Heart right ventricle (tissue), 16 donors: Measurements from ENCODE around the gene CCDC80. TPM values are rescaled to one million over a fixed set of nuclear protein-coding genes. Genes with fewer than 3 reads are reported as not detected.

Experiments
- ATAC-seq, 8 donors: fragments of 200-7000 bp; cut with Tn5 transposase; one replicate each; pipeline ENCODE4 v1.9.1; 2020; ENCODE audit warnings: mild to moderate bottlenecking in 8 of 8, moderate library complexity in 8 of 8, moderate number of reproducible peaks in 1 of 8
- DNase-seq, 2 donors: peaks; one replicate each; pipeline ENCODE4 v3.0.0-alpha.2; 2020
- H3K27ac ChIP-seq, 10 donors: fragments of 200-600 bp; sonication (generic) in 2 of 10; one replicate each; pipeline versions ENCODE4 v1.5.0 to v1.8.0; 2020 to 2022; ENCODE audit warnings: mild to moderate bottlenecking in 3 of 10
- H3K27me3 ChIP-seq, 7 donors: fragments of 200-600 bp; one replicate each; pipeline ENCODE4 v1.8.0; 2021 to 2022; ENCODE audit warnings: mild to moderate bottlenecking in 2 of 7
- H3K36me3 ChIP-seq, 9 donors: fragments of 200-600 bp; sonication (generic) in 1 of 9; one replicate each; pipeline versions ENCODE4 v1.5.0 to v1.8.0; 2020 to 2022; ENCODE audit warnings: mild to moderate bottlenecking in 2 of 9
- H3K4me1 ChIP-seq, 9 donors: fragments of 200-600 bp; sonication (generic) in 1 of 9; one replicate each; pipeline versions ENCODE4 v1.5.0 to v1.8.0; 2020 to 2022; ENCODE audit warnings: mild to moderate bottlenecking in 4 of 9
- H3K4me3 ChIP-seq, 10 donors: fragments of 200-600 bp; sonication (generic) in 2 of 10; one replicate each; pipeline versions ENCODE4 v1.5.0 to v1.8.0; 2020 to 2022; ENCODE audit warnings: mild to moderate bottlenecking in 7 of 10, moderate library complexity in 2 of 10
- H3K9me3 ChIP-seq, 11 donors: fragments of 200-600 bp in 10 of 11; sonication (generic) in 2 of 11; one replicate each; pipeline versions ENCODE4 v1.5.0 to v1.8.0; 2013 to 2022; ENCODE audit warnings: mild to moderate bottlenecking in 2 of 11, control low read depth in 1 of 11, moderate library complexity in 1 of 11
- WGBS, 2 donors: extraction: QIAGEN DNeasy Blood & Tissue Kit; methylation state at CpG; one replicate each; pipeline ENCODE4 v1.1.7; 2013; ENCODE audit warnings: inconsistent platforms in 1 of 2; 5-methylcytosine and 5-hydroxymethylcytosine counted together
- intact Hi-C, 10 donors: fragments of 100-400 bp; cut with DNase I; formaldehyde crosslinking; loops; one replicate each; pipeline versions ENCODE4 v1.11.1 to v1.14.2; 2022
- polyA plus RNA-seq, 2 donors: library from polyadenylated mRNA; stranded (reverse); fragments of 200-250 nt; gene quantifications; one replicate each; pipeline ENCODE4 v1.2.3, GENCODE V29; 2013
- total RNA-seq, 10 donors: library from RNA; stranded (reverse); fragmentation: NEBNext Ultra II Directional in 3 of 10; extraction: Animal tissue kit (Norgen Biotek cat#: 25700) in 3 of 10; gene quantifications; one replicate each; pipeline versions ENCODE4 v1.2.1 to v1.2.4, GENCODE V29; 2021 to 2023
- TF ChIP-seq, protein P1 (sequence below), 9 donors: fragments of 200-600 bp; sonication (generic) in 2 of 9; IDR thresholded peaks; one replicate each; pipeline versions ENCODE4 v1.5.0 to v1.8.0; 2021 to 2022; ENCODE audit warnings: antibody characterized with exemption in 9 of 9, mild to moderate bottlenecking in 5 of 9, moderate library complexity in 1 of 9
- donor health status: Arrhythmogenic right ventricular cardiomyopathy.
- donor health status: ischemic (EF 13 %, LVEDD 7.1; RV severe dilation, severe dysfunction).
- donor health status: healthy with polysubstance abuse.
- donor health status: DM: no; HTN: yes; CAD: no.
- donor health status: DM: no; HTN: no; CAD: no.
- donor health status: ischemic (EF 25% LVEDD 6.9; RV normal size, moderate dysfunction).
- donor health status: ischemic (EF 25% LVEDD 5.7; RV mildly dilated, moderate dysfunction).
- donor health status: healthy.
- donor health status: DM: yes; HTN: yes; CAD: no.
- donor health status: Ischemic cardiomyopathy.
- donor health status: ischemic (EF 35%, LVEDD 5.7; RV mildly dilated, moderate dysfunction).
- donor health status: nonischemic (EF 11% LVEDD 7.7; RV severe dilation, severe dysfunction).
- donor health status: DM: yes; HTN: yes; CAD: no.
- donor health status: PGD.
- donor health status: ischemic (EF 29% LVEDD 5.4; RV normal size, mild dysfunction).
- donor health status: nonischemic (EF 23%, LVEDD 6.1; RV moderate dilation, normal function).

CCDC80 gene
- total and polyA plus RNA-seq, 12 donors: 19.8 to 223 (median 87.1) TPM

DNA sequence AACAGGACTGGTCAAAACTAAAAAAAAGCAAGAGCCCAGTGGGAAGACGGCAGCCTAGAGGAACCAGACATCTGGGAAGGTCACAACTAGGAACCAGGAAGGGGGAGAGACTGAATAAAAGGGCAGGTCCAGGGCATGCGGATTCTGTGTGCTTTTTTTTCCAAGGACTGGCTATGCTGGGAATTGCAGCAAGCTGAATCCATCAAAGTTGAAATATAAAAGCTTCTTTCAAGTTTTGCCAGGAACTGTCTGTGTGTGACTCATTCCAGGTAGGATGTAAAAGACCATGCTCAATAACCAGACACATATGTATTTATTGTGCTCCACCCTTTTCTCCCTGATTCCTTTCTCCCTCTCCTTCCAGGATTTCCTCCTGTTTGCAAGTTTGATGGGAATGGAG is 47.9 kb upstream of the CCDC80 start:
- Histone ChIP-seq H3K4me1 (no peaks in the 10 kb centered on the region), H3K4me3 (no peak overlapping the region), H3K27ac (no peak overlapping the region), H3K27me3 (peaks cover 0 to 9% (median 0%) of the 10 kb centered on the region in 7 donors), H3K36me3 (no peaks in the 10 kb centered on the region), H3K9me3 (peaks cover 0 to 3% (median 0%) of the 10 kb centered on the region in 11 donors)
- peak in 1 of 8 donors; percentile 25 for ATAC-seq
- intact Hi-C loops: no loop called here
- TF ChIP-seq, protein P1, sequence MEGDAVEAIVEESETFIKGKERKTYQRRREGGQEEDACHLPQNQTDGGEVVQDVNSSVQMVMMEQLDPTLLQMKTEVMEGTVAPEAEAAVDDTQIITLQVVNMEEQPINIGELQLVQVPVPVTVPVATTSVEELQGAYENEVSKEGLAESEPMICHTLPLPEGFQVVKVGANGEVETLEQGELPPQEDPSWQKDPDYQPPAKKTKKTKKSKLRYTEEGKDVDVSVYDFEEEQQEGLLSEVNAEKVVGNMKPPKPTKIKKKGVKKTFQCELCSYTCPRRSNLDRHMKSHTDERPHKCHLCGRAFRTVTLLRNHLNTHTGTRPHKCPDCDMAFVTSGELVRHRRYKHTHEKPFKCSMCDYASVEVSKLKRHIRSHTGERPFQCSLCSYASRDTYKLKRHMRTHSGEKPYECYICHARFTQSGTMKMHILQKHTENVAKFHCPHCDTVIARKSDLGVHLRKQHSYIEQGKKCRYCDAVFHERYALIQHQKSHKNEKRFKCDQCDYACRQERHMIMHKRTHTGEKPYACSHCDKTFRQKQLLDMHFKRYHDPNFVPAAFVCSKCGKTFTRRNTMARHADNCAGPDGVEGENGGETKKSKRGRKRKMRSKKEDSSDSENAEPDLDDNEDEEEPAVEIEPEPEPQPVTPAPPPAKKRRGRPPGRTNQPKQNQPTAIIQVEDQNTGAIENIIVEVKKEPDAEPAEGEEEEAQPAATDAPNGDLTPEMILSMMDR (IDR thresholded peaks at IDR 0.05): no peak
- WGBS, 2 donors: 56 to 61% methylated on average over 2 of the region's 2 CpGs
- no peak for DNase-seq

DNA sequence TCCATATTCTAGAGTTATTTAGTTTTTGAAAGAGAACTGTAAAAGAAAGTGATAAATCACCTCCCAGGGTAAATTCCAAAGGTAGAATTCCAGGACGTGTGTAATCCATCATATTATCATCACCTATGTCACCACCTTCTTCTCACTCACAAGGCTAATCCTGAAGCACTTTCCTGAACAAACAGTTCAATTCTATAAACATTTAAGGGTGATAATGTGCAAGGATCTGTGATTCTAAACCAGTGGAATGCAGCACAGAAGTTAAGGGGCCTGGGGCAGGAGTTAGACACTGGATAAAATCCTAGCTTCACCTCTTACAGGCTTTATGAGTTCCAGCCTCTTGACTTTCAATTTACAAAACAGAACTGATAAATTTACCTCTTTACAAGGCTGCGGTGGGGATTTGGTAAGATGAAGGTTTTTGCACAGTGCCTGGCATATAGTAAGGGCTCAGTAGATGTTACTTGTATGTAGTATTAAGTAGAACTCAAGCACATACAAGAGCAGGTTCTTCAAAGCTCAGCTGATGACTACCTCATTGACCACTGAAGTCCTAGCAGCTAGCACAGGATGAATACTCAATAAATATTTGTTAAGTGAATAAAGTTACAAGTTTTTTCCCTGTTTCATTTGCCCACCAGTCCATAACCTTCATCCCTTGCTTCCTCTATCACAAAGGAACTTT is 47.3 kb upstream of the CCDC80 start:
- no peak for DNase-seq
- Histone ChIP-seq H3K4me3 (no peak overlapping the region), H3K36me3 (no peaks in the 10 kb centered on the region), H3K27ac (no peak overlapping the region), H3K9me3 (no peaks in the 10 kb centered on the region), H3K27me3 (peaks cover 0 to 9% (median 0%) of the 10 kb centered on the region in 7 donors), H3K4me1 (no peaks in the 10 kb centered on the region)
- TF ChIP-seq, protein P1 (IDR thresholded peaks at IDR 0.05): no peak
- WGBS, 2 donors: 53 to 58% methylated on average over 2 of the region's 2 CpGs
- ATAC-seq: no peak
- intact Hi-C loops: no loop called here

DNA sequence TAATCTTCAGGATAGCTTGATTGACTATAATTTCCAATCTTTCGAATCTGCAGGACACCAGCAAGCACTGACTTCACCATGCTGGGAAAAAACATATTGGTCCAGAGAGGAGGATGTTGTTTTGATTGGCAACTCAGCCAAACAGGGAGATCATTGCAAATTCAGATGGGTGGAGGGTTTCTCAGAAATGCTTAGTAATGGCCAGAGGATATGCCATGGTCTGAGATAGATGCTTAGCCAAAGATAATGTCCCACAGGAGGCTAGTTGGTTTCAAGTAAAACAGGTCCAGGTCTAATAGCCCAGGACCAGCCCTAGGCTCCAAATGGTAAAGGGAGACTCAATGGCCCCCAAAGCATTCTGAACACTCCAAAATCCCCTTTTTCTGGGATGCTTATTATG is 46.7 kb upstream of the CCDC80 start:
- ATAC-seq: no peak
- Histone ChIP-seq H3K4me1 (no peaks in the 10 kb centered on the region), H3K27me3 (peaks cover 0 to 9% (median 0%) of the 10 kb centered on the region in 7 donors), H3K36me3 (no peaks in the 10 kb centered on the region), H3K27ac (no peak overlapping the region), H3K9me3 (no peaks in the 10 kb centered on the region), H3K4me3 (no peak overlapping the region)
- TF ChIP-seq, protein P1 (IDR thresholded peaks at IDR 0.05): no peak
- WGBS, 2 donors: 80 to 91% methylated on average over 1 of the region's 1 CpG
- no peak for DNase-seq
- intact Hi-C loops: no loop called here

DNA sequence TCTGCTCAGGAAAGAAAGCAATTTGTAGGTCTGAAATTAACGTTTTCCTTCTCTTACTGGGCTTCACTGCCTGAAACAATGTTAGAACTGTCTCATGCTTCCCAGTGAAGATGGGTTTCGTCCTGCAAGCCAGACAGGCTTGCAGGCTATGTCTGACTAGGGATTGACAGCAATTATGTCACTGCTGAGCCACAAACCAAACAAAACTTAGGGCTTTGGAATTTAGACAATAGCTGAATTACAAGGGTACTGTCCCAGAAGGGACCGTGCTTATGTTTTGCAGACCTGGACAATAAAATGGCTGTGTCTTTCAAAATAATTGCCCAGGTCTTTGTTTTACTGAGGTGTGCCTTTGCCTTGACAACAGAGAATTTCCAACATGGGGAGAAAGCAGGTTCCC is 46.3 kb upstream of the CCDC80 start:
- no peaks in the 10 kb centered on the region for H3K9me3 ChIP-seq
- no peak for DNase-seq
- no peak overlapping the region for H3K27ac ChIP-seq
- H3K4me3 ChIP-seq: no peak overlapping the region
- H3K36me3 ChIP-seq: no peaks in the 10 kb centered on the region
- TF ChIP-seq, protein P1 (IDR thresholded peaks at IDR 0.05): no peak
- H3K4me1 ChIP-seq: peaks cover 0 to 2% (median 0%) of the 10 kb centered on the region in 9 donors
- ATAC-seq: no peak
- WGBS, 2 donors: 61 to 67% methylated on average over 3 of the region's 3 CpGs
- H3K27me3 ChIP-seq: peaks cover 0 to 9% (median 0%) of the 10 kb centered on the region in 7 donors
- intact Hi-C loops: no loop called here
